GM12878 (cell line): ENCODE results near the gene ANXA3. TPM values are rescaled to one million over a fixed set of nuclear protein-coding genes. Genes with fewer than 3 reads are reported as not detected.
A peak's percentile ranks its signal among the peaks of the same experiment; 100 is the strongest.

Source experiments
- ATAC-seq: fragments of 200-7000 bp; cut with Tn5 transposase; 3 replicates; pipeline ENCODE4 v1.9.1; 2020; ENCODE audit warnings: mild to moderate bottlenecking, moderate library complexity
- BruUV-seq: library from RNA; stranded (reverse); fragments of 400-500 nt; replicated peaks from 2 replicates; lab custom pipeline; 2021; lab: Mats Ljungman, UMichigan
- CTCF ChIA-PET: fragments of 300-600 bp; sonication (Branson Sonifier 250); formaldehyde crosslinking; extraction: SDS; loops from one replicate; lab custom pipeline; 2021; ENCODE audit warnings: inconsistent platforms; lab: Yijun Ruan, JAX
- POLR2A ChIA-PET: fragments of 350-600 bp; formaldehyde crosslinking; extraction: SDS; loops from one replicate; lab custom pipeline; 2021; ENCODE audit warnings: inconsistent platforms; lab: Charles Lee
- RAD21 ChIA-PET: fragments of 300-600 bp; sonication (Branson Sonifier 250); formaldehyde crosslinking; loops from one replicate; lab custom pipeline; 2023; ENCODE audit warnings: antibody characterized with exemption; ENCODE audit not compliant: unreplicated experiment; lab: Charles Lee
- SMC1A ChIA-PET: fragments of 300-600 bp; sonication (Branson Sonifier 250); formaldehyde crosslinking; loops from one replicate; lab custom pipeline; 2023; ENCODE audit not compliant: unreplicated experiment, uncharacterized antibody; lab: Charles Lee
- DNase-seq: peaks from one replicate; pipeline ENCODE4 v3.0.0-alpha.2; 2011; ENCODE audit warnings: low read depth, low spot score
- FAIRE-seq: peaks from 3 replicates; lab custom pipeline; 2011; peaks lifted over from hg19 to GRCh38; lab: Jason Lieb, UNC
- H2AFZ ChIP-seq: 2 replicates; pipeline ENCODE4 v1.6.0; 2011; ENCODE audit warnings: low read depth, low read length, control low read depth; ENCODE audit not compliant: control insufficient read depth
- H3K27ac ChIP-seq: 2 replicates; pipeline ENCODE4 v1.5.1; 2011; ENCODE audit warnings: control low read depth; ENCODE audit not compliant: control insufficient read depth, insufficient read depth
- H3K27me3 ChIP-seq, 2 experiments: replicated peaks in 1 of 2; 2 replicates each; pipeline versions ENCODE4 v1.6.0 to v1.6.1; 2011; ENCODE audit warnings: low read length in 1 of 2; ENCODE audit not compliant: control insufficient read depth in 2 of 2, insufficient read depth in 2 of 2
- H3K36me3 ChIP-seq, 2 experiments: 2 replicates each; pipeline ENCODE4 v1.5.1; 2011; ENCODE audit warnings: low read length in 1 of 2; ENCODE audit not compliant: control insufficient read depth in 2 of 2, insufficient read depth in 2 of 2
- H3K4me1 ChIP-seq: 2 replicates; pipeline ENCODE4 v1.6.1; 2011; ENCODE audit warnings: mild to moderate bottlenecking, low read length, moderate library complexity, mixed read lengths; ENCODE audit not compliant: control insufficient read depth, insufficient read depth
- H3K4me2 ChIP-seq: 2 replicates; pipeline ENCODE4 v1.6.0; 2011; ENCODE audit warnings: control low read depth; ENCODE audit not compliant: control insufficient read depth, insufficient read depth
- H3K4me3 ChIP-seq: fragments of 200-600 bp; sonication (generic); 2 replicates; pipeline ENCODE4 v1.5.1; 2016
- H3K79me2 ChIP-seq: 2 replicates; pipeline ENCODE4 v1.6.0; 2011; ENCODE audit warnings: low read length; ENCODE audit not compliant: control insufficient read depth, insufficient read depth
- H3K9ac ChIP-seq: 2 replicates; pipeline ENCODE4 v1.8.0; 2011; ENCODE audit warnings: low read length, control low read depth, mixed read lengths; ENCODE audit not compliant: control insufficient read depth, insufficient read depth
- H3K9me3 ChIP-seq: replicated peaks from 3 replicates; pipeline ENCODE4 v1.5.1; 2011; ENCODE audit warnings: mild to moderate bottlenecking, low read length; ENCODE audit not compliant: control insufficient read depth, insufficient read depth
- H4K20me1 ChIP-seq: 2 replicates; pipeline ENCODE4 v1.6.0; 2011; ENCODE audit not compliant: control insufficient read depth, insufficient read depth
- BCLAF1 ChIP-seq: fragments of 450-650 bp; IDR thresholded peaks from 2 replicates; pipeline ENCODE4 v1.6.1; 2017; ENCODE audit warnings: antibody characterized with exemption, mild to moderate bottlenecking, moderate library complexity
- CEBPB ChIP-seq, 2 experiments: fragments of 150-350 bp in 1 of 2; IDR thresholded peaks; 2 replicates each; pipeline ENCODE4 v1.6.1; 2012 to 2014; ENCODE audit warnings: low read depth in 2 of 2, low read length in 2 of 2, borderline replicate concordance in 1 of 2, inconsistent platforms in 1 of 2
- DPF2 ChIP-seq: fragments of 450-650 bp; IDR thresholded peaks from 2 replicates; pipeline ENCODE4 v1.6.1; 2017; ENCODE audit warnings: mild to moderate bottlenecking
- EP300 ChIP-seq, 2 experiments: fragments of 150-350 bp in 1 of 2; IDR thresholded peaks; 2 replicates each; pipeline ENCODE4 v1.6.1; 2011 to 2012; ENCODE audit warnings: low read depth in 2 of 2, low read length in 2 of 2, borderline replicate concordance in 1 of 2, improper control_type of control experiment in 1 of 2, inconsistent platforms in 1 of 2; ENCODE audit not compliant: control insufficient read depth in 1 of 2
- FOS ChIP-seq: IDR thresholded peaks from 3 replicates; pipeline ENCODE4 v1.6.1; 2011; ENCODE audit warnings: borderline replicate concordance; ENCODE audit not compliant: insufficient read length; ENCODE audit errors: extremely low read depth
- FOXK2 ChIP-seq: fragments of 450-650 bp; IDR thresholded peaks from 2 replicates; pipeline ENCODE4 v1.6.1; 2017; ENCODE audit warnings: mild to moderate bottlenecking, moderate library complexity
- HCFC1 ChIP-seq: fragments of 150-350 bp; IDR thresholded peaks from 2 replicates; pipeline ENCODE4 v1.6.1; 2014; ENCODE audit warnings: low read length
- HDAC6 ChIP-seq: fragments of 200-600 bp; sonication (generic); IDR thresholded peaks from one replicate; pipeline ENCODE4 v1.8.0; 2017; ENCODE audit warnings: antibody characterized with exemption; ENCODE audit not compliant: unreplicated experiment
- MTA2 ChIP-seq: fragments of 450-650 bp; IDR thresholded peaks from 2 replicates; pipeline ENCODE4 v1.6.1; 2016; ENCODE audit warnings: low read depth, mild to moderate bottlenecking, moderate library complexity
- MYB ChIP-seq: fragments of 150-350 bp; IDR thresholded peaks from 2 replicates; pipeline ENCODE4 v1.6.1; 2014; ENCODE audit warnings: mild to moderate bottlenecking, low read depth, low read length, borderline replicate concordance
- NR2C2 ChIP-seq: IDR thresholded peaks from 2 replicates; pipeline ENCODE4 v1.6.1; 2011; ENCODE audit warnings: borderline replicate concordance, low read depth; ENCODE audit not compliant: control insufficient read depth, insufficient read length
- PML ChIP-seq: IDR thresholded peaks from 2 replicates; pipeline ENCODE4 v1.6.1; 2012; ENCODE audit warnings: low read length, inconsistent platforms
- POLR2A ChIP-seq: IDR thresholded peaks from 2 replicates; pipeline ENCODE4 v1.6.1; 2011; ENCODE audit warnings: low read depth, mild to moderate bottlenecking, low read length
- RAD51 ChIP-seq: fragments of 450-650 bp; IDR thresholded peaks from 2 replicates; pipeline ENCODE4 v1.6.1; 2016; ENCODE audit warnings: moderate library complexity, mild to moderate bottlenecking, inconsistent platforms
- RELA ChIP-seq: fragments of 450-650 bp; IDR thresholded peaks from 2 replicates; pipeline ENCODE4 v1.8.0; 2014; ENCODE audit warnings: borderline replicate concordance; ENCODE audit not compliant: partially characterized antibody
- RFX5 ChIP-seq: IDR thresholded peaks from 2 replicates; pipeline ENCODE4 v1.6.1; 2011; ENCODE audit warnings: low read depth, low read length, improper control_type of control experiment
- RUNX3 ChIP-seq: IDR thresholded peaks from 2 replicates; pipeline ENCODE4 v1.6.1; 2012; ENCODE audit warnings: low read length, inconsistent platforms
- SREBF1 ChIP-seq: IDR thresholded peaks from 2 replicates; pipeline ENCODE4 v1.6.1; 2012; ENCODE audit warnings: mild to moderate bottlenecking, low read length
- STAT1 ChIP-seq: fragments of 450-650 bp; conservative IDR thresholded peaks from 2 replicates; pipeline ENCODE4 v1.6.1; 2014; ENCODE audit warnings: antibody characterized with exemption, mild to moderate bottlenecking
- TAF1 ChIP-seq: IDR thresholded peaks from 2 replicates; pipeline ENCODE4 v1.6.1; 2011; ENCODE audit warnings: mild to moderate bottlenecking, low read depth, low read length, borderline replicate concordance
- ZNF217 ChIP-seq: fragments of 450-650 bp; IDR thresholded peaks from 2 replicates; pipeline ENCODE4 v1.6.1; 2017; ENCODE audit warnings: antibody characterized with exemption, mild to moderate bottlenecking
- WGBS: methylation state at CpG from one replicate; pipeline ENCODE4 v1.1.6; 2016; ENCODE audit warnings: low lambda C conversion rate; ENCODE audit not compliant: insufficient replicate concordance, insufficient coverage; ENCODE audit errors: missing lambda C conversion rate; 5-methylcytosine and 5-hydroxymethylcytosine counted together
- in situ Hi-C: fragments of 300-500 bp; cut with MboI; formaldehyde crosslinking; loops from 9 replicates; pipeline ENCODE4 v1.14.3; 2018; ENCODE audit warnings: mixed read lengths
- intact Hi-C: fragments of 100-400 bp; cut with micrococcal nuclease; formaldehyde crosslinking; loops from one replicate; pipeline ENCODE4 v1.14.2; 2022; ENCODE audit not compliant: unreplicated experiment
- polyA plus RNA-seq, 11 experiments: library from polyadenylated mRNA; depleted of rRNA in 4 of 11; unstranded in 6 of 11; stranded (reverse) in 5 of 11; fragments of >200 nt; fragmentation: Nextera tagmentation in 4 of 11; fragmentation: Illumina TruSeq in 1 of 11; extraction: Ambion mirVana in 4 of 11; extraction: Trizol in 1 of 11; gene quantifications; 1 replicate in 1 of 11; 2 replicates in 10 of 11; pipeline versions ENCODE4 v1.2.1 to v1.2.3, GENCODE V29; 2011 to 2016; ENCODE audit warnings: inconsistent platforms in 2 of 11, missing spikeins in 2 of 11, low read depth in 1 of 11
- total RNA-seq, 4 experiments: library from RNA; depleted of rRNA in 3 of 4; stranded (reverse); fragments of >200 nt in 3 of 4; fragmentation: Illumina TruSeq in 1 of 4; extraction: Trizol in 1 of 4; gene quantifications; 2 replicates each; pipeline versions ENCODE4 v1.2.1 to v1.2.3, GENCODE V29; 2013 to 2021
- TF ChIP-seq, protein P1 (sequence below): fragments of 450-650 bp; IDR thresholded peaks from 2 replicates; pipeline ENCODE4 v1.6.1; 2014; ENCODE audit warnings: mild to moderate bottlenecking

Gene ANXA3
- total and polyA plus RNA-seq, 10 of the 15 experiments (the other 5 are each of a cell fraction or from before 2014, with no cell fraction given) = 0.28 to 14.7 (median 0.91) TPM

- no peak for FAIRE-seq
- Histone ChIP-seq H3K27me3 (no peaks in the 10 kb centered on the region), H4K20me1 (no peaks in the 10 kb centered on the region; the same call in 1 of the 2 replicates), H2AFZ (no peak overlapping the region; the same call in 1 of the 2 replicates), H3K79me2 (no peaks in the 10 kb centered on the region), H3K4me1 (peaks cover 35% of the 10 kb centered on the region), H3K36me3 (no peaks in the 10 kb centered on the region), H3K27ac (no peak overlapping the region), H3K4me2 (no peak overlapping the region), H3K4me3 (no peak overlapping the region), H3K9me3 (no peaks in the 10 kb centered on the region), H3K9ac (no peak overlapping the region)
- POLR2A ChIA-PET = interaction anchor here (0.8 to 9.2 kb wide), 5 partner anchors 11 to 245 kb away, joined by 3 to 106 read pairs (median 3); no protein-coding TSS in a partner anchor
- RAD21 ChIA-PET = interaction anchor here (0.6 to 11.3 kb wide), 20 partner anchors 8 to 650 kb away, joined by 3 to 265 read pairs (median 5); no protein-coding TSS in a partner anchor
- BruUV-seq = no TSS peak
- SMC1A ChIA-PET = interaction anchor here (0.5 to 15.9 kb wide), 21 partner anchors 12 to 551 kb away, joined by 3 to 379 read pairs (median 6); partner anchors contain the start of gene BMP2K
- intact Hi-C loops (loop anchor here (5.0 kb wide), 2 partner anchors 327 to 553 kb away; partner anchors contain the start of genes FRAS1 and PAQR3), in situ Hi-C loops (loop anchor here (5.0 kb wide), 1 partner anchor 257 kb away; no protein-coding TSS in a partner anchor)
- ATAC-seq = peak; percentile 5; the same call in 1 of the 3 replicates
- CTCF ChIA-PET = interaction anchor here (1.1 to 10.4 kb wide), 16 partner anchors 10 to 651 kb away, joined by 3 to 160 read pairs (median 6); no protein-coding TSS in a partner anchor
- WGBS = 71% methylated on average over 3 of the region's 3 CpGs
- no peak for DNase-seq
- TF ChIP-seq TAF1 = no peak
- no peak for TF ChIP-seq BCLAF1
- TF ChIP-seq FOXK2 = no peak
- no peak for TF ChIP-seq SREBF1
- TF ChIP-seq RFX5 = no peak
- TF ChIP-seq POLR2A = no peak
- no peak for TF ChIP-seq RELA
- TF ChIP-seq STAT1 = no peak
- TF ChIP-seq RUNX3 = peak; percentile 71
- TF ChIP-seq PML = no peak
- peak; percentile 25; the same call in 1 of the 2 replicates for TF ChIP-seq DPF2
- TF ChIP-seq FOS = no peak
- TF ChIP-seq, protein P1, sequence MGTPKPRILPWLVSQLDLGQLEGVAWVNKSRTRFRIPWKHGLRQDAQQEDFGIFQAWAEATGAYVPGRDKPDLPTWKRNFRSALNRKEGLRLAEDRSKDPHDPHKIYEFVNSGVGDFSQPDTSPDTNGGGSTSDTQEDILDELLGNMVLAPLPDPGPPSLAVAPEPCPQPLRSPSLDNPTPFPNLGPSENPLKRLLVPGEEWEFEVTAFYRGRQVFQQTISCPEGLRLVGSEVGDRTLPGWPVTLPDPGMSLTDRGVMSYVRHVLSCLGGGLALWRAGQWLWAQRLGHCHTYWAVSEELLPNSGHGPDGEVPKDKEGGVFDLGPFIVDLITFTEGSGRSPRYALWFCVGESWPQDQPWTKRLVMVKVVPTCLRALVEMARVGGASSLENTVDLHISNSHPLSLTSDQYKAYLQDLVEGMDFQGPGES = no peak
- no peak for TF ChIP-seq HCFC1
- TF ChIP-seq ZNF217 = no peak
- no peak for TF ChIP-seq NR2C2
- TF ChIP-seq MYB = no peak
- TF ChIP-seq CEBPB (IDR thresholded peaks at IDR 0.05; ENCODE audit: borderline replicate concordance in 1 of 2, low read depth in 2 of 2, low read length in 2 of 2) = no peak
- no peak for TF ChIP-seq EP300 (IDR thresholded peaks at IDR 0.05; ENCODE audit: borderline replicate concordance in 1 of 2, control insufficient read depth in 1 of 2, low read depth in 2 of 2, low read length in 2 of 2)
- TF ChIP-seq MTA2 = no peak
- TF ChIP-seq HDAC6 = no peak
- no peak for TF ChIP-seq RAD51
Observed at GRCh38 chr4:78610546-78611214, 59.1 kb downstream of the ANXA3 start.
